Ishikawa (cell line): ENCODE results near the gene MITD1.

Source experiments
- CEBPB ChIP-seq: IDR thresholded peaks from 2 replicates; pipeline ENCODE4 v1.6.1; 2012
- CREB1 ChIP-seq: IDR thresholded peaks from 2 replicates; pipeline ENCODE4 v1.6.1; 2012; ENCODE audit warnings: low read depth
- EGR1 ChIP-seq: IDR thresholded peaks from 2 replicates; pipeline ENCODE4 v1.6.1; 2012
- EP300 ChIP-seq: IDR thresholded peaks from 2 replicates; pipeline ENCODE4 v1.6.1; 2012; ENCODE audit warnings: borderline replicate concordance
- FOXM1 ChIP-seq: IDR thresholded peaks from 2 replicates; pipeline ENCODE4 v1.6.1; 2012; ENCODE audit warnings: low read depth, borderline replicate concordance
- NFIC ChIP-seq: IDR thresholded peaks from 2 replicates; pipeline ENCODE4 v1.6.1; 2012
- RAD21 ChIP-seq: IDR thresholded peaks from 2 replicates; pipeline ENCODE4 v1.6.1; 2012; ENCODE audit warnings: low read depth
- TAF1 ChIP-seq: IDR thresholded peaks from 2 replicates; pipeline ENCODE4 v1.6.1; 2012; ENCODE audit warnings: low read depth, mild to moderate bottlenecking
- TCF12 ChIP-seq: IDR thresholded peaks from 2 replicates; pipeline ENCODE4 v1.6.1; 2012; ENCODE audit warnings: low read depth
- TEAD4 ChIP-seq: IDR thresholded peaks from 2 replicates; pipeline ENCODE4 v1.6.1; 2012
- YY1 ChIP-seq: IDR thresholded peaks from 2 replicates; pipeline ENCODE4 v1.6.1; 2012; ENCODE audit warnings: low read depth
- ZBTB7A ChIP-seq: IDR thresholded peaks from 2 replicates; pipeline ENCODE4 v1.6.1; 2012; ENCODE audit warnings: low read depth
- TF ChIP-seq, protein P1 (sequence below): IDR thresholded peaks from 2 replicates; pipeline ENCODE4 v1.6.1; 2012
- TF ChIP-seq, protein P2 (sequence below): IDR thresholded peaks from 2 replicates; pipeline ENCODE4 v1.6.1; 2012; ENCODE audit warnings: low read depth, mild to moderate bottlenecking
- TF ChIP-seq, protein P3 (sequence below): IDR thresholded peaks from 2 replicates; pipeline ENCODE4 v1.6.1; 2012

The MITD1 gene

DNA sequence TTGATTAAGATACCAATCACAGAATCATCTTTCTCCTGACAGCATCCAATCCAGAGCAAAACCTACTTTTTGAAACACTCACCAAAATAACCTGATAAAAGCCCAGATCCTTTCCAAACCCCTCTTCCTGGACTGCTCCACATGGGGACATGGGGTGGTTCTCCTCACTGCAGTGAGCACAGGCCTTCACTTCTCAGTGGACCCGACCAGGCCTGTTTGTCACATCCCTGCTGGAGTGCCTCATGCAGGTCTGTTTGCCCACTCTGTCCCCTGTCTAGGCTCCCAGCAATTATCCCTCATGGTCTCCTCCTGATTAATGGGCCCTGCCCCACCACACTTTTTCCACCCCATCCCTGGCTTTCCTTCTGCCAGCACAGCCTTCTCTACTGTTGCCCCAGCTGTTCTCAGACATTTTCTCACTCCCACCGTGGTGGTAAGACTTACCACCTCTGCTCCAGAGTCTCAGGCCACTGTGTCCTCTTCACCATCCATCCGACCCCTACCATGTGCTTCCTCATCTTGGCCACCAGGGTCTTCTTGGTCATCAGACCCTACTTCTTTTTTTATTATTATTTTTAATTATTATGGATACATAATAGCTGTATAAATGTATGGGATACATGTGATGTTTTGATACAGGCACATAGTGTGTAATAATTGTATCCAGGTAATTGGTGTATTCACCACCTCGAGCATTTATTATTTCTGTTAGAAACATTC, 21.3 kb upstream of the MITD1 start:
- TF ChIP-seq TAF1 (no peak), ZBTB7A (no peak)
- TF ChIP-seq, protein P1, sequence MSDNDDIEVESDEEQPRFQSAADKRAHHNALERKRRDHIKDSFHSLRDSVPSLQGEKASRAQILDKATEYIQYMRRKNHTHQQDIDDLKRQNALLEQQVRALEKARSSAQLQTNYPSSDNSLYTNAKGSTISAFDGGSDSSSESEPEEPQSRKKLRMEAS = no peak
- TF ChIP-seq, protein P2, sequence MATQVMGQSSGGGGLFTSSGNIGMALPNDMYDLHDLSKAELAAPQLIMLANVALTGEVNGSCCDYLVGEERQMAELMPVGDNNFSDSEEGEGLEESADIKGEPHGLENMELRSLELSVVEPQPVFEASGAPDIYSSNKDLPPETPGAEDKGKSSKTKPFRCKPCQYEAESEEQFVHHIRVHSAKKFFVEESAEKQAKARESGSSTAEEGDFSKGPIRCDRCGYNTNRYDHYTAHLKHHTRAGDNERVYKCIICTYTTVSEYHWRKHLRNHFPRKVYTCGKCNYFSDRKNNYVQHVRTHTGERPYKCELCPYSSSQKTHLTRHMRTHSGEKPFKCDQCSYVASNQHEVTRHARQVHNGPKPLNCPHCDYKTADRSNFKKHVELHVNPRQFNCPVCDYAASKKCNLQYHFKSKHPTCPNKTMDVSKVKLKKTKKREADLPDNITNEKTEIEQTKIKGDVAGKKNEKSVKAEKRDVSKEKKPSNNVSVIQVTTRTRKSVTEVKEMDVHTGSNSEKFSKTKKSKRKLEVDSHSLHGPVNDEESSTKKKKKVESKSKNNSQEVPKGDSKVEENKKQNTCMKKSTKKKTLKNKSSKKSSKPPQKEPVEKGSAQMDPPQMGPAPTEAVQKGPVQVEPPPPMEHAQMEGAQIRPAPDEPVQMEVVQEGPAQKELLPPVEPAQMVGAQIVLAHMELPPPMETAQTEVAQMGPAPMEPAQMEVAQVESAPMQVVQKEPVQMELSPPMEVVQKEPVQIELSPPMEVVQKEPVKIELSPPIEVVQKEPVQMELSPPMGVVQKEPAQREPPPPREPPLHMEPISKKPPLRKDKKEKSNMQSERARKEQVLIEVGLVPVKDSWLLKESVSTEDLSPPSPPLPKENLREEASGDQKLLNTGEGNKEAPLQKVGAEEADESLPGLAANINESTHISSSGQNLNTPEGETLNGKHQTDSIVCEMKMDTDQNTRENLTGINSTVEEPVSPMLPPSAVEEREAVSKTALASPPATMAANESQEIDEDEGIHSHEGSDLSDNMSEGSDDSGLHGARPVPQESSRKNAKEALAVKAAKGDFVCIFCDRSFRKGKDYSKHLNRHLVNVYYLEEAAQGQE = no peak

DNA sequence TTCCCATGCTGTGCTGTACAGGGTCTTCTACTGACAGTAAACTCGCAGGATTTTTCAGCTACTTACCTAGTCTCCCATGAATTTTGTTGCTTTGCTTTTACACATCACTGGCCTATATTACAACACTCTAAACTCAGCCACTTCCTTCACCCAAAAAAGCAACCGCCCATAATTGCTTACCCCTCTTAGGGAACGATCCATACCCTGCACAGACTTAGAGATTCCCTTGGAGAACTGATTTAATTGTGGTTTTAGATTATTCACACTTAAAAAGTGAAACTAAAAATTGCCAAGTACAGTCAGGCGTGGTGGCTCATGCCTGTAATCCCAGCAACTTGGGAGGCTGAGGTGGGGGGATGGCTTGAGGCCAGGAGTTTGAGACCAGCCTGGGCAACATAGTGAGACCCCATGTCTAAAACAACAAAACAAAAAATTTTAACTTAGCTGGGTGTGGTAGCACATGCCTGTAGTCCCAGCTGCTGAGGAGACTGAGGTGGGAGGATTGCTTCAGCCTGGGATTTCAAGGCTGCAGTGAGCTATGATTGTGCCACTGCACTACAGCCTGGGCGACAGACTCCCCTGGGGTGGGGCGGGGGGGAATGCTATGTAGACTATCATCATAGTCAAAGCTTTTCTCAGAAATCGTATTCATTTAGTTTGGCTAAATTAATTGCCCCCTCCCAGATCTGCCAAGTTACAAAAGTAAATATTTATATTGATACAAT, 19.4 kb upstream of the MITD1 start:
- no peak for TF ChIP-seq CREB1
- TF ChIP-seq EGR1 = no peak
- TF ChIP-seq NFIC = no peak
- TF ChIP-seq RAD21 = no peak
- no peak for TF ChIP-seq ZBTB7A
- no peak for TF ChIP-seq TCF12
- TF ChIP-seq EP300 = no peak

DNA sequence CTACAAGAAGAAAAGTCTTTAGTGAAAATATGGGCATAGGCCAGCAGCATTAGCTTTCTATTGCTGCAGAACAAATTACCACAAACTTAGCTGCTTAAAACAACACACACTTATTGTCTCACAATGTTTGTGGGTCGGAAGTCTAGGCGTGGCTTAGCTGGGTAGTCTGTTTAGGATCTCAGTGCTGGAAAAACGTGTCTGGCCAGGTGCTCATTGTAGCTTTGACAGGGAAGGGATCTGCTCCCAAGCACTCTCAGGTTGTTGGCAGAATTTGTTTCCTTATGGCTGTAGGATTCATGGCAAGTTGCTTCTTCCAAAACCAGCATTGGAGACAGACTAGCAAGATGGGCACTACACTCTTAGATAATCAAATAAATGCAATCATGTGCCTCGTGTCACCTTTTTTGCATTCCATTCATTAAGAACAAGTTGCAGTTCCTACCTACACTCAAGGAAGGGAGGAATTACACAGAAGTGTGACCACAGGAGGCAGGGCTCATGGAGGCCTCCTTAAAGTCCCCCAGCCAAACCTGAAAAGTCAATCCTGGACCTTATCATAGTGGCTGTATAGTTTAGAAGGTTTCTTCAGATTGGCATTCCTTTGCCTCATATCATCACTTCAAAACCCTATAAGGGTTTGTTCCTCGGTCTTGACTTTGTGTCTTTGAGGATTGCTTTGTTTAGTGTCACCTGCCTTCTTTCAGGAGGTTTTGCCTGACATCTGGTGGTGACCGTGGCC, 17.4 kb upstream of the MITD1 start:
- TF ChIP-seq TEAD4 = no peak
- no peak for TF ChIP-seq ZBTB7A
- no peak for TF ChIP-seq NFIC
- TF ChIP-seq, protein P1 = no peak
- TF ChIP-seq RAD21 = no peak
- TF ChIP-seq, protein P3, sequence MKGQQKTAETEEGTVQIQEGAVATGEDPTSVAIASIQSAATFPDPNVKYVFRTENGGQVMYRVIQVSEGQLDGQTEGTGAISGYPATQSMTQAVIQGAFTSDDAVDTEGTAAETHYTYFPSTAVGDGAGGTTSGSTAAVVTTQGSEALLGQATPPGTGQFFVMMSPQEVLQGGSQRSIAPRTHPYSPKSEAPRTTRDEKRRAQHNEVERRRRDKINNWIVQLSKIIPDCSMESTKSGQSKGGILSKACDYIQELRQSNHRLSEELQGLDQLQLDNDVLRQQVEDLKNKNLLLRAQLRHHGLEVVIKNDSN = no peak
- TF ChIP-seq EGR1 = no peak
- TF ChIP-seq, protein P2 = no peak
- TF ChIP-seq EP300 = no peak
- TF ChIP-seq TCF12 = no peak
- no peak for TF ChIP-seq CEBPB
- no peak for TF ChIP-seq TAF1
- TF ChIP-seq FOXM1 = no peak
- no peak for TF ChIP-seq CREB1
- no peak for TF ChIP-seq YY1

DNA sequence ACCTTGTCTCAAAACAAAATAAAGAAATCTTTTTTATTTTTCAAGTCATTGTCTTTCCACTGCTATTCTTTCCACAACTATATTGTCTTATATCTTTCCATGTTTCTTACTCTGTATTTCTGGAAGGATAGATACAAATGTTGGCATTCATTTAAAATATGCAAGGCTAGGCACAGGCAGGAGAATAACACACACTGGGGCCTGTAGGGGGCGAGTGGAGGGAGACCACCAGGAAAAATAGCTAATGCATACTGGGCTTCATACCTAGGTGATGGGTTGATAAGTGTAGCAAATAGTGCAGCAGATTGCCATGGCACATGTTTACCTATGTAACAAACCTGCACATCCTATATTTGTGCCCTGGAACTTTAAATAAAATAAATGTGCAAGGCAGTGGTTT, 9.7 kb upstream of the MITD1 start:
- TF ChIP-seq TAF1 (no peak), FOXM1 (no peak), ZBTB7A (no peak), NFIC (no peak), CREB1 (no peak), TCF12 (no peak), CEBPB (no peak), TEAD4 (no peak), EGR1 (no peak), YY1 (no peak), RAD21 (no peak), EP300 (no peak)
- TF ChIP-seq, protein P3 = no peak
- TF ChIP-seq, protein P2 = no peak
- TF ChIP-seq, protein P1 = no peak
